AML-193 (cell line): ENCODE measurements around the gene SPOCD1.

Experiments used
- DNase-seq, 2 experiments: peaks; one replicate each; lab custom pipeline; 2025; lab: John Stamatoyannopoulos, UW

Gene SPOCD1

GRCh38 chr1:31787261-31787660 lies 28.6 kb downstream of the SPOCD1 start:
- no peak for DNase-seq

GRCh38 chr1:31786366-31787060 lies 29.3 kb downstream of the SPOCD1 start:
- DNase-seq, result no peak

- DNase-seq, result no peak
Observed at GRCh38 chr1:31785947-31786290, 29.9 kb downstream of the SPOCD1 start.

GRCh38 chr1:31785020-31785946 lies 30.5 kb downstream of the SPOCD1 start:
- DNase-seq, result no peak

- no peak for DNase-seq
Observed at GRCh38 chr1:31784356-31785019, 31.3 kb downstream of the SPOCD1 start.

- DNase-seq, result no peak
Observed at GRCh38 chr1:31783846-31784245, 32.0 kb downstream of the SPOCD1 start.

- no peak for DNase-seq
Observed at GRCh38 chr1:31782421-31783410, 33.1 kb downstream of the SPOCD1 start.

- no peak for DNase-seq
Observed at GRCh38 chr1:31781756-31782371, 34.0 kb downstream of the SPOCD1 start.

GRCh38 chr1:31781138-31781755 lies 34.6 kb downstream of the SPOCD1 start:
- DNase-seq, result no peak

- no peak for DNase-seq
Observed at GRCh38 chr1:31780632-31781031, 35.2 kb downstream of the SPOCD1 start.

GRCh38 chr1:31779687-31780086 lies 36.1 kb downstream of the SPOCD1 start:
- DNase-seq, result no peak

- DNase-seq, result no peak
Observed at GRCh38 chr1:31778763-31779488, 36.9 kb downstream of the SPOCD1 start.

GRCh38 chr1:31776516-31776915 lies 39.3 kb downstream of the SPOCD1 start:
- no peak for DNase-seq

GRCh38 chr1:31776032-31776431 lies 39.8 kb downstream of the SPOCD1 start:
- no peak for DNase-seq

- DNase-seq, result no peak
Observed at GRCh38 chr1:31775210-31775999, 40.4 kb downstream of the SPOCD1 start.

GRCh38 chr1:31774495-31774894 lies 41.3 kb downstream of the SPOCD1 start:
- DNase-seq, result no peak

GRCh38 chr1:31773861-31774260 lies 42.0 kb downstream of the SPOCD1 start:
- no peak for DNase-seq

- no peak for DNase-seq
Observed at GRCh38 chr1:31772669-31773248, 43.1 kb downstream of the SPOCD1 start.
